ENCODE results near the gene CADPS2. TPM values are rescaled to one million over a fixed set of nuclear protein-coding genes. Genes with fewer than 3 reads are reported as not detected.

CADPS2 gene
- 6.4 and 7.4 TPM in 2 replicates for total RNA-seq

GRCh38 chr7:122886357-122887081 is at the start of gene CADPS2:
Gene CADPS2 (minus strand): TSS chr7:122886460. CDS start chr7:122886337, 123 bp downstream.

GRCh38 chr7:122702872-122703510 is 183.3 kb downstream of the CADPS2 start, which contains the start of gene RNF148:
Gene RNF148 (minus strand): TSS chr7:122702922. CDS start chr7:122702750, 172 bp downstream.

GRCh38 chr7:122699017-122699416 is 187.2 kb downstream of the CADPS2 start, which contains the start of gene RNF133:
Gene RNF133 (minus strand): TSS chr7:122699117. CDS start chr7:122698918, 199 bp downstream.

GRCh38 chr7:122304319-122304975 is 581.8 kb downstream of the CADPS2 start, which contains the start of gene FEZF1:
Gene FEZF1 (minus strand): TSS chr7:122304750. CDS start chr7:122304437, 313 bp downstream.

Other genes with a start within 250 kb of the CADPS2 start
- gene RNF133, start 187.3 kb downstream of the CADPS2 start, total RNA-seq, result not detected in 2 replicates
- not detected in 2 replicates for gene RNF148, start 183.5 kb downstream of the CADPS2 start, total RNA-seq
- gene TAS2R16, start 109.2 kb upstream of the CADPS2 start, total RNA-seq, result not detected in 2 replicates

Measured in mesangial cell (primary cell).